ENCODE results near the gene SULT1B1.

Gene SULT1B1

GRCh38 chr4:69689599-69689998 is 70.8 kb downstream of the SULT1B1 start:
- DNase-seq, result peak in 1 of 5 donors; percentile 15

- no peak for DNase-seq
Measured at GRCh38 chr4:69684804-69685203, 75.6 kb downstream of the SULT1B1 start.
